ENCODE data around the gene SH3BP2. TPM values are rescaled to one million over a fixed set of nuclear protein-coding genes. Genes with fewer than 3 reads are reported as not detected.

Gene SH3BP2
- total and polyA plus RNA-seq, 10 of the 15 experiments (the other 5 are each of a cell fraction or from before 2014, with no cell fraction given) = 1.1 to 61.8 (median 23.9) TPM

DNA sequence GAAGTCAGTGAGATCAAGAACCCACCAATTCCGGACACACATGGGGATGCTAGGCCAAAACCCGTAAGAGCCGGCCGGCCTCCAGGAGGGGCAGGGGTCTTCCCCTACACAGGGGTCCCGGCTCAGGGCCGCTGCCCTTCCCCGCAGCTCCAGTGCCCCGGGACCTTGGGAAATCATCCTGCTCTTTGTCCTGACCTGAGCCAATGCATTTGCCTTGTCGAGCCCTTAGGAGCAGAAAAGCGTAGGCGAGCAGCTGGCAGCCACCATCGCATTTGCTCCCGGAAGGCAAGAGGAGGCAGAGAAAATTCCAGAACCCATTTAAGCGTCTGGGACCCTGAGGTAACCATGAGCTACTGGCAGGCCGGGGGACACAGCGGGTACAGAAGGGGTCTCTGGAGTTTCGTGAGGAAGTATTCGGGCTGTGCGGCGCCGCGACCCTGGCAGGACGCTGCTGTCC lies 29.3 kb upstream of the SH3BP2 start (continued):
- TF ChIP-seq, protein P1, sequence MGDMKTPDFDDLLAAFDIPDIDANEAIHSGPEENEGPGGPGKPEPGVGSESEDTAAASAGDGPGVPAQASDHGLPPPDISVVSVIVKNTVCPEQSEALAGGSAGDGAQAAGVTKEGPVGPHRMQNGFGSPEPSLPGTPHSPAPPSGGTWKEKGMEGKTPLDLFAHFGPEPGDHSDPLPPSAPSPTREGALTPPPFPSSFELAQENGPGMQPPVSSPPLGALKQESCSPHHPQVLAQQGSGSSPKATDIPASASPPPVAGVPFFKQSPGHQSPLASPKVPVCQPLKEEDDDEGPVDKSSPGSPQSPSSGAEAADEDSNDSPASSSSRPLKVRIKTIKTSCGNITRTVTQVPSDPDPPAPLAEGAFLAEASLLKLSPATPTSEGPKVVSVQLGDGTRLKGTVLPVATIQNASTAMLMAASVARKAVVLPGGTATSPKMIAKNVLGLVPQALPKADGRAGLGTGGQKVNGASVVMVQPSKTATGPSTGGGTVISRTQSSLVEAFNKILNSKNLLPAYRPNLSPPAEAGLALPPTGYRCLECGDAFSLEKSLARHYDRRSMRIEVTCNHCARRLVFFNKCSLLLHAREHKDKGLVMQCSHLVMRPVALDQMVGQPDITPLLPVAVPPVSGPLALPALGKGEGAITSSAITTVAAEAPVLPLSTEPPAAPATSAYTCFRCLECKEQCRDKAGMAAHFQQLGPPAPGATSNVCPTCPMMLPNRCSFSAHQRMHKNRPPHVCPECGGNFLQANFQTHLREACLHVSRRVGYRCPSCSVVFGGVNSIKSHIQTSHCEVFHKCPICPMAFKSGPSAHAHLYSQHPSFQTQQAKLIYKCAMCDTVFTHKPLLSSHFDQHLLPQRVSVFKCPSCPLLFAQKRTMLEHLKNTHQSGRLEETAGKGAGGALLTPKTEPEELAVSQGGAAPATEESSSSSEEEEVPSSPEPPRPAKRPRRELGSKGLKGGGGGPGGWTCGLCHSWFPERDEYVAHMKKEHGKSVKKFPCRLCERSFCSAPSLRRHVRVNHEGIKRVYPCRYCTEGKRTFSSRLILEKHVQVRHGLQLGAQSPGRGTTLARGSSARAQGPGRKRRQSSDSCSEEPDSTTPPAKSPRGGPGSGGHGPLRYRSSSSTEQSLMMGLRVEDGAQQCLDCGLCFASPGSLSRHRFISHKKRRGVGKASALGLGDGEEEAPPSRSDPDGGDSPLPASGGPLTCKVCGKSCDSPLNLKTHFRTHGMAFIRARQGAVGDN (IDR thresholded peaks at IDR 0.05) = no peak
- no peak for TF ChIP-seq IRF4 (IDR thresholded peaks at IDR 0.05; ENCODE audit: low read depth, low read length)
- no peak for TF ChIP-seq SUPT20H (IDR thresholded peaks at IDR 0.05; ENCODE audit: borderline replicate concordance, control insufficient read depth, low read depth, low read length)
- TF ChIP-seq, protein P2, sequence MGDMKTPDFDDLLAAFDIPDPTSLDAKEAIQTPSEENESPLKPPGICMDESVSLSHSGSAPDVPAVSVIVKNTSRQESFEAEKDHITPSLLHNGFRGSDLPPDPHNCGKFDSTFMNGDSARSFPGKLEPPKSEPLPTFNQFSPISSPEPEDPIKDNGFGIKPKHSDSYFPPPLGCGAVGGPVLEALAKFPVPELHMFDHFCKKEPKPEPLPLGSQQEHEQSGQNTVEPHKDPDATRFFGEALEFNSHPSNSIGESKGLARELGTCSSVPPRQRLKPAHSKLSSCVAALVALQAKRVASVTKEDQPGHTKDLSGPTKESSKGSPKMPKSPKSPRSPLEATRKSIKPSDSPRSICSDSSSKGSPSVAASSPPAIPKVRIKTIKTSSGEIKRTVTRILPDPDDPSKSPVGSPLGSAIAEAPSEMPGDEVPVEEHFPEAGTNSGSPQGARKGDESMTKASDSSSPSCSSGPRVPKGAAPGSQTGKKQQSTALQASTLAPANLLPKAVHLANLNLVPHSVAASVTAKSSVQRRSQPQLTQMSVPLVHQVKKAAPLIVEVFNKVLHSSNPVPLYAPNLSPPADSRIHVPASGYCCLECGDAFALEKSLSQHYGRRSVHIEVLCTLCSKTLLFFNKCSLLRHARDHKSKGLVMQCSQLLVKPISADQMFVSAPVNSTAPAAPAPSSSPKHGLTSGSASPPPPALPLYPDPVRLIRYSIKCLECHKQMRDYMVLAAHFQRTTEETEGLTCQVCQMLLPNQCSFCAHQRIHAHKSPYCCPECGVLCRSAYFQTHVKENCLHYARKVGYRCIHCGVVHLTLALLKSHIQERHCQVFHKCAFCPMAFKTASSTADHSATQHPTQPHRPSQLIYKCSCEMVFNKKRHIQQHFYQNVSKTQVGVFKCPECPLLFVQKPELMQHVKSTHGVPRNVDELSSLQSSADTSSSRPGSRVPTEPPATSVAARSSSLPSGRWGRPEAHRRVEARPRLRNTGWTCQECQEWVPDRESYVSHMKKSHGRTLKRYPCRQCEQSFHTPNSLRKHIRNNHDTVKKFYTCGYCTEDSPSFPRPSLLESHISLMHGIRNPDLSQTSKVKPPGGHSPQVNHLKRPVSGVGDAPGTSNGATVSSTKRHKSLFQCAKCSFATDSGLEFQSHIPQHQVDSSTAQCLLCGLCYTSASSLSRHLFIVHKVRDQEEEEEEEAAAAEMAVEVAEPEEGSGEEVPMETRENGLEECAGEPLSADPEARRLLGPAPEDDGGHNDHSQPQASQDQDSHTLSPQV (IDR thresholded peaks at IDR 0.05) = no peak
